HEK293T (cell line): ENCODE measurements around the gene SLC29A1.

ENCODE experiments used
- LEF1 ChIP-seq: fragments of 450-650 bp; IDR thresholded peaks from 2 replicates; pipeline ENCODE4 v1.6.1; 2017; ENCODE audit warnings: mild to moderate bottlenecking, borderline replicate concordance
- PKNOX1 ChIP-seq: fragments of 450-650 bp; IDR thresholded peaks from 2 replicates; pipeline ENCODE4 v1.6.1; 2016

GRCh38 chr6:44257753-44258324, 34.4 kb downstream of the SLC29A1 start:
- TF ChIP-seq PKNOX1 (no peak), LEF1 (no peak)
